Muscle of back (tissue), 11 donors: ENCODE data around the gene ETFBKMT. TPM values are rescaled to one million over a fixed set of nuclear protein-coding genes. Genes with fewer than 3 reads are reported as not detected.
"Not testable (repeated sequence)": the region's sequence is repeated elsewhere in the genome, so short reads cannot be mapped to it uniquely, and the experiment has no call there.

Experiments used
- DNase-seq, 3 donors: peaks; one replicate each; pipeline versions ENCODE4 v3.0.0 to v3.0.0-alpha.2; 2013
- polyA plus RNA-seq, 10 donors: library from polyadenylated mRNA; unstranded; fragments of 120-200 nt; gene quantifications; one replicate each; pipeline ENCODE4 v1.2.1, GENCODE V29; 2013; ENCODE audit not compliant: insufficient read length in 10 of 10

The ETFBKMT gene
- polyA plus RNA-seq, 10 donors, result 2.1 to 3.7 (median 2.9) TPM

DNA sequence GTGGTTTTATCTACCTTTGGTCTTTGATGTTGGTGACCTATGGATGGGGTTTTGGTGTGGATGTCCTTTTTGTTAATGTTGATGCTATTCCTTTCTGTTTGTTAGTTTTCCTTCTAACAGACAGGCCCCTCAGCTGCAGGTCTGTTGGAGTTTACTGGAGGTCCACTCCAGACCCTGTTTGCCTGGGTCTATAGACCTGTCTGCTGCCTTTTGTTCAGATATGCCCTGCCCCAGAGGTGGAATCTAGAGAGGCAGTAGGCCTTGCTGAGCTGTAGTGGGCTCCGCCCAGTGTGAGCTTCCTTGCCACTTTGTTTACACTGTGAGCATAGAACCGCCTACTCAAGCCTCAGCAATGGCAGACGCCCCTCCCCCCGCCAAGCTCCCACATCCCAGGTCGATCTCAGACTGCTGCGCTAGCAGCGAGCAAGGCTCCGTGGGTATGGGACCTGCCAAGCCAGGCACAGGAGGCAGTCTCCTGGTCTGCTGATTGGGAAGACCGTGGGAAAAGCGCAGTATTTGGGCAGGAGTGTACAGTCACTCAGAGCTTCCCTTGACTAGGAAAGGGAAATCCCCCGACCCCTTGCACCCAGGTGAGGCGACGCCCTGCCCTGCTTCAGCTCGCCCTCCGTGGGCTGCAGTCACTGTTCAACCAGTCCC lies 59.2 kb downstream of the ETFBKMT start:
- DNase-seq, result not testable (repeated sequence)

DNA sequence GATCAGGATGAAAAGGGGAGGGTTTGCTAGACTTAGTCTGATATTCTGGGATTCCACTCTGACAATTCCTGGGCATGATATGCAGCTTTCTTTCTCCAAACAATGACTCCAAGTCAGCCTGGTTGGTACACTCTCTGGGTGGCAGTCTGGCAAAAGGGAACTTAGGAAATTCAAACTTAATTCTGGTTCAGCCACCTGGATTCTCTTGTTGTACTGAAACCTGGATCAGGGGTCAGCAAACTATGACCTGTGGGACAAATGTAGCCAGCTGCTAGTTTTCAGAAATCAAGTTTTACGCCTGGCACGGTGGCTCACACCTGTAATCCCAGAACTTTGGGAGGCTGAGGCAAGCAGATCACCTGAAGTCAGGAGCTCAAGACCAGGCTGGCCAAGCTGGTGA lies 63.1 kb downstream of the ETFBKMT start:
- DNase-seq, result no peak

Other genes with a start within 250 kb of the ETFBKMT start
- 10 to 100 TPM; 12.3 to 26.1 (median 16.9) TPM for gene DENND5B, start 68.6 kb upstream of the ETFBKMT start, polyA plus RNA-seq
- gene AMN1, start 69.3 kb downstream of the ETFBKMT start, polyA plus RNA-seq, result 10 to 100 TPM in 6 of 10 donors, 1 to 10 TPM in 4; 8.3 to 13.1 (median 10.4) TPM